Measurements from ENCODE around the gene RPS6KA1. TPM values are rescaled to one million over a fixed set of nuclear protein-coding genes. Genes with fewer than 3 reads are reported as not detected.

Gene RPS6KA1
- total RNA-seq, 2 experiments from 2014 or later = 29.1 to 29.6 TPM

DNA sequence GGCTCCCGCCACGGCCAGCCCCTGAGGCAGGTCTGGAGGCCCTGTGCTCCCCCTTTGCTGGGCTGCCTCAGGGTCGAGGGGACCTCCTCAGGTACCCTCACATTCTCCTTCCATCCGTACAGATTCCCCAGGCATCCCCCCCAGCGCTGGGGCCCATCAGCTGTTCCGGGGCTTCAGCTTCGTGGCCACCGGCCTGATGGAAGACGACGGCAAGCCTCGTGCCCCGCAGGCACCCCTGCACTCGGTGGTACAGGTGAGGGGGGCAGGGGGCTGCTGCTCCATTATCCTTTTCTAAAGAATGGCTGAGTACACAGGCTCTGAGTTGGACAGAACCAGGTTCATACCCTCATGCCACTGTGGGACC is 29.1 kb downstream of the RPS6KA1 start:
- H3K36me3 Mint-ChIP-seq (ENCODE audit: low read depth) = peaks cover 87% of the 10 kb centered on the region

GRCh38 chr1:26560403-26560780 is 30.8 kb downstream of the RPS6KA1 start:
- H3K36me3 Mint-ChIP-seq (ENCODE audit: low read depth) = peaks cover 82% of the 10 kb centered on the region
- TF ChIP-seq CTCF (IDR thresholded peaks at IDR 0.05) = no peak

More for the DNA sequence above, 29.1 kb downstream of the RPS6KA1 start:
- intact Hi-C loops (cut with DNase I, micrococcal nuclease) = no loop called here
- Histone ChIP-seq H3K27me3 (ENCODE audit: control insufficient read depth in 1 of 2, insufficient read depth in 2 of 2, low read length in 2 of 2) (no peaks in the 10 kb centered on the region), H3K27ac (ENCODE audit: low read depth in 1 of 2, low read length in 2 of 2) (no peak overlapping the region), H3K9me3 (ENCODE audit: control insufficient read depth in 1 of 2, insufficient read depth in 1 of 2, low read length in 2 of 2) (no peaks in the 10 kb centered on the region), H3K36me3 (ENCODE audit: insufficient read depth, low read length) (peaks cover 92% of the 10 kb centered on the region), H3K4me1 (ENCODE audit: insufficient read depth, low read length) (peaks cover 6% of the 10 kb centered on the region), H3K4me3 (ENCODE audit: low read length) (no peak overlapping the region)
- Mint-ChIP-seq H3K4me1 (ENCODE audit: low read depth) (peaks cover 4% of the 10 kb centered on the region), H3K9me3 (no peaks in the 10 kb centered on the region), H3K4me3 (no peak overlapping the region), H3K27me3 (no peaks in the 10 kb centered on the region), H3K27ac (no peak overlapping the region)
- DNase-seq = no peak
- ChIA-PET CTCF (interaction anchor here (0.6 kb wide), 1 partner anchor 1240 kb away, joined by 3 read pairs; no protein-coding TSS in a partner anchor), POLR2A (no interaction called here)
- no peak for TF ChIP-seq CTCF (IDR thresholded peaks at IDR 0.05)
- ATAC-seq (ENCODE audit: poor library complexity) = no peak

GRCh38 chr1:26570287-26570686 is 40.7 kb downstream of the RPS6KA1 start:
- Histone ChIP-seq H3K36me3 (ENCODE audit: insufficient read depth, low read length) (peaks cover 83% of the 10 kb centered on the region), H3K4me3 (ENCODE audit: low read length) (no peak overlapping the region), H3K27me3 (ENCODE audit: control insufficient read depth in 1 of 2, insufficient read depth in 2 of 2, low read length in 2 of 2) (no peaks in the 10 kb centered on the region), H3K4me1 (ENCODE audit: insufficient read depth, low read length) (peaks cover 5% of the 10 kb centered on the region), H3K9me3 (ENCODE audit: control insufficient read depth in 1 of 2, insufficient read depth in 1 of 2, low read length in 2 of 2) (no peaks in the 10 kb centered on the region), H3K27ac (ENCODE audit: low read depth in 1 of 2, low read length in 2 of 2) (no peak overlapping the region)
- ATAC-seq (ENCODE audit: poor library complexity) (no peak), DNase-seq (no peak)
- intact Hi-C loops (cut with DNase I, micrococcal nuclease) = no loop called here
- H3K36me3 Mint-ChIP-seq (ENCODE audit: low read depth) = peaks cover 84% of the 10 kb centered on the region
- no peak for TF ChIP-seq CTCF (IDR thresholded peaks at IDR 0.05)
- H3K4me1 Mint-ChIP-seq (ENCODE audit: low read depth) = peaks cover 10% of the 10 kb centered on the region
- no peak overlapping the region for H3K4me3 Mint-ChIP-seq
- ChIA-PET CTCF (no interaction called here), POLR2A (interaction anchor here (1.5 kb wide), 1 partner anchor 70 kb away, joined by 5 read pairs; no protein-coding TSS in a partner anchor)
- H3K27ac Mint-ChIP-seq = peak overlapping the region; percentile 19
- no peaks in the 10 kb centered on the region for H3K9me3 Mint-ChIP-seq
- no peaks in the 10 kb centered on the region for H3K27me3 Mint-ChIP-seq

More at GRCh38 chr1:26560403-26560780, 30.8 kb downstream of the RPS6KA1 start:
- peaks cover 85% of the 10 kb centered on the region for H3K36me3 ChIP-seq (ENCODE audit: insufficient read depth, low read length)
- H3K4me3 ChIP-seq (ENCODE audit: low read length) = no peak overlapping the region
- no peak overlapping the region for H3K27ac ChIP-seq (ENCODE audit: low read depth in 1 of 2, low read length in 2 of 2)
- intact Hi-C loops (cut with DNase I, micrococcal nuclease) = no loop called here
- no peak overlapping the region for H3K4me3 Mint-ChIP-seq
- no peak for ATAC-seq (ENCODE audit: poor library complexity)
- no peak overlapping the region for H3K27ac Mint-ChIP-seq
- H3K27me3 Mint-ChIP-seq = no peaks in the 10 kb centered on the region
- ChIA-PET CTCF (no interaction called here), POLR2A (interaction anchor here (0.7 kb wide), 1 partner anchor 60 kb away, joined by 3 read pairs; no protein-coding TSS in a partner anchor)
- H3K9me3 Mint-ChIP-seq = no peaks in the 10 kb centered on the region
- no peaks in the 10 kb centered on the region for H3K27me3 ChIP-seq (ENCODE audit: control insufficient read depth in 1 of 2, insufficient read depth in 2 of 2, low read length in 2 of 2)
- no peak for DNase-seq
- no peaks in the 10 kb centered on the region for H3K9me3 ChIP-seq (ENCODE audit: control insufficient read depth in 1 of 2, insufficient read depth in 1 of 2, low read length in 2 of 2)
- H3K4me1 Mint-ChIP-seq (ENCODE audit: low read depth) = peaks cover 4% of the 10 kb centered on the region
- no peaks in the 10 kb centered on the region for H3K4me1 ChIP-seq (ENCODE audit: insufficient read depth, low read length)

All from CD4-positive, alpha-beta T cell (primary cell).